ENCODE measurements around the gene ARL2.

Gene ARL2

GRCh38 chr11:65047581-65048422 lies 33.8 kb downstream of the ARL2 start:
- peak; percentile 54 for DNase-seq (ENCODE audit: low spot score)

- DNase-seq (ENCODE audit: low spot score) = no peak
Observed at GRCh38 chr11:65051398-65051858, 37.5 kb downstream of the ARL2 start.

- no peak for DNase-seq (ENCODE audit: low spot score)
Observed at GRCh38 chr11:65053827-65054508, 40.0 kb downstream of the ARL2 start.

DNA sequence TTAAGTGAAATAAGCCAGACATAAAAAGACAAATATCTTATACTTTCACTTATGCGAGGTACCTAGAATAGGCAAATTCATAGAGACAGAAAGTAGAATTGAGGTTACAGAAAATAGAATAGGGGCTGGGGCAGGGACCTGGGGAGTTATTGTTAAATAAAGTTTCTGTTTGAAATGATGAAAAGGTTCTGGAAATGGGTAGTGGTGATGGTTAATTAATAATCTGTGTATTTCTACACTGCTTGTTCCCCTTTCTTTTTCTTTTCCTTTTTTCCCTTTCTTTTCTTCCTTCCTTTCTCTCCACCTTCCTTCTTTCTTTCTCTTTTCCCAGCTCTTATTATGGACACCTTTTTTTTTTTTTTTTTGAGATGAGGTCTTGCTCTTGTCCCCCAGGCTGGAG lies 41.6 kb downstream of the ARL2 start:
- no peak for DNase-seq (ENCODE audit: low spot score)

- DNase-seq (ENCODE audit: low spot score) = no peak
Observed at GRCh38 chr11:65056999-65057398, 43.0 kb downstream of the ARL2 start.

DNA sequence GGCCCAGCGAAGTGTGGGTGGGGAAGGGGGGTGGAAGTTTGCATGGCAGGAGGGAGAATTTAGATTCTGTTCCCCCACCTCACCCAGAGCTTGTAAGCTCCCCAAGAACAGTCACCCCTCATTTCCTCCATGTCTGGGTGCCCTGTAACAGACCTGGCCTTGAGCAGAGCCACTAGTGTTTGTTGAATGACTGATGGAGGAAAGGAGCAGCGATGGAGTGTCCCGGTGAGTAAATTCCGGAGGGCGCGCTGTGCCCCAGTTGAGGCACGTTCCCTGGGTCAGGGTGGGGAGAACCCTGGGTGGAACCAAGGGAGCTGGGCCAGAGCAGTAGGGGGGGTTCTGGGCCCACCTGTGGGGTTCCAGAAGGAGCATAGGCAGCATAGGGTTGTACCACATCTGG lies 43.6 kb downstream of the ARL2 start:
- no peak for DNase-seq (ENCODE audit: low spot score)

- no peak for DNase-seq (ENCODE audit: low spot score)
Observed at GRCh38 chr11:65058012-65058411, 44.1 kb downstream of the ARL2 start.

DNA sequence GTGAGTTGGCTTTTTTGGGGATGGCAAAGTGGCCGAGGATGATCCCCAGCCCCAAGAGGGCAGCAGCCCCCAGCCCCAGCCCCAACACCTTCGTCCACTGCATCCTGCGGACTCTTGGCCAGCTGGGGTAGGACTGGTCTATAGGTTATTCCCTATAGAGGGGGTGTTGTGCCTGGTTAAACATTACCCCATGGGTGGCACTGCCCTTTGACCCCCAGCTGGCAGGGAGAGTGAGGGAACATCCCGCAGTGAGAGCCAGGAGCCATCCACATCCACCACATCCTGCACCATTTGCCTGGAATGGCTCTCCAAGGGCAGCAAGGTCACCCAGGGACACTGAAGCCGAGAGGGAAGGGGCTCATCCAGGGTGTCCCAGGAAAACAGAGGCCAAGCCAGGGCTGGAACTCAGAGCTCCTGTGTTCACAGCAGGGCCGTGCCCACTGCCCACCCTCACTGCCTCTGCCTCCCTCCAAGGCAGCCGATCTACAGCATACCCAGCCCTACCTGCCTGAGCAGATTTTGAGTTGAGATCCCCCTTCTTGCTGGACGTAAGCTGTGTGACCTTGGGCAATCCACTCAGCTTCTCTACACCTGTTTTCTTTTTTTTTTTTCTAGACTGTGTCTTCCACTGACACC lies 44.6 kb downstream of the ARL2 start, which contains the start of gene NAALADL1:
NAALADL1 (minus strand) TSS at position 135 of the 636 bp plus-strand sequence; CDS start at position 103, 32 bp downstream.
- no peak for DNase-seq (ENCODE audit: low spot score)

DNA sequence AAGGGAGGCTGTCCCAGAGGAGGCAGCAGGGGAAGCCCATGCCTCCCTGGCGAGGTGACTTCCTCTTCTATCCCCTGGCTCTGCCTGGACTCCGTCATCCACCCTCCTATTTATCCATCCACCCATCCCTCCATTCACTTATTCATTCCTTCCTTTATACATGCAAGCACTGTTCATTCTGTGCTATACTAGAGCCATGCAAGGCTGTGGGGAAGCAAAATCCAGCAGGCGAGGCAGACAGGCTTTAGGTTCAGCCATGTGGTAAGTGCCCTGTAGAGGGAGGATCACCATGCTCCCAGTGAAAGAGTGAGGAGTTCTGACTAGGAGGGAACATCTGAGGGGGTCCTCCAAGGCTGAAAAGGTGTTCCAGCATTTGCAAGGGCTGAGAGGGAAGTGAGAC lies 45.6 kb downstream of the ARL2 start:
- DNase-seq (ENCODE audit: low spot score) = no peak

DNA sequence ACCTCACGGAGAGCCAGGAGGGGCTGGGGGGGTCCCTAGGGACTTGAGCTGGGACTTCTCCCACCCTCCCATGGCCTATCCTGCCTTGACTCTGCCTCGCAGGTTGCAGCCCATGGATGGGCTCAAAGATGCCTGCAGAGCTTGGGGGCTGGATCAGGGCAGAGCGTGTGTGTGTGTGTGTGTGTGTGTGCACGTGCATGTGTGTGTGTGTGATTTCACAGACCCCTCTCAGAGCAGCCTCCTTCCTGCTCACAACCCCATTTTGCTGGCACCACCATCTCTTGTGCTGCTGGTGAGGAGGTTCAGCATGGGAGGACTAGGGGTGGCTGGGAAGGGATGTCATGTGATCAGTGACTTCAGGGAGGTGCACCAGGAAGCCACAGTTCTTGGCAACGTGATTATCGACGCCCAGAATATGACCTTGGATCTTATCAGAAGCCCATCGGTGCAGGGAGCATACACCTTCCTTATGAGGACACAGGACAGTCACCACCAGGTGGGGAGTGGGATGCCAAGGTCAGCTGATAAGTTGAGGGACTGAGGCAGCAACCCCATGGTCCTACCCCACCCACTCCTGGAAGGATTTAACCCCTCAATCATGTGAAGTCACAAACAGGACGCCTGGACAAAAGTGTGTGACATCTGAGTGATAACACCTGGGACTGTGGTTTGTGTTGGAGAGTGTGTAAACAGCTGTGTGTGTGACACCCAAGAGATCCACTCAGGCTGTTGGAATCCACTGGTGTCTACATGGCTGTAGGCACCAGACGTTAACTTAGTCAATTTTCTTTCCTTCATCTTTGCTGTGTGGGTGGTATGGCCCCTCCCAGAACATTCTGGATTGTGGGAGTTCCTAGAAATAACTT lies 46.2 kb downstream of the ARL2 start:
- DNase-seq (ENCODE audit: low spot score) = no peak

DNA sequence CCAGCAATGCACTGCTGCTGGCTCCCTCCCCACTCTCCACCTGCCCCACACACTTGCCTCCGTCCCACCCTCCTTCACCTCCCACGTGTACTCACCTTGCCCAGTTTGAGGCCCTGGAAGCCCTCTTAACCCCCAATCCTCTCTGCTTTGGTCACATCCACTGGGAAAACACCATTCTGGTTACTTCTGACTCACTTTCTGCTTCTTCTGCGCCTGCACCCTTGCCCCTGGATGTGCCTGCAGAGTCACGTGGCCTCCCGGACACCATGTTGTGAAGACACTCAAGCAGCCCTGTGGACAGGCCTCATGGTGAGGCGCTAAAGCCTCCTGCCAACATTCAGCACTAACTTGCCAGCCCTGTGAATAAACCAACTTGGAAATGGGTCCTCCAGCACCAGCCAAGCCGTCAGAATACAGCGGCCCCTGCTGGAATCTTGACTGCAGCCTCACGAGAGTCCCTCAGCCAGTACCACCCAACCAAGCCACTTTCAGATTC lies 47.0 kb downstream of the ARL2 start:
- DNase-seq (ENCODE audit: low spot score) = no peak

GRCh38 chr11:65063532-65063931 lies 49.6 kb downstream of the ARL2 start:
- no peak for DNase-seq (ENCODE audit: low spot score)

GRCh38 chr11:65064847-65065240 lies 50.9 kb downstream of the ARL2 start:
- DNase-seq (ENCODE audit: low spot score) = no peak

GRCh38 chr11:65065851-65066250 lies 51.9 kb downstream of the ARL2 start:
- no peak for DNase-seq (ENCODE audit: low spot score)

DNA sequence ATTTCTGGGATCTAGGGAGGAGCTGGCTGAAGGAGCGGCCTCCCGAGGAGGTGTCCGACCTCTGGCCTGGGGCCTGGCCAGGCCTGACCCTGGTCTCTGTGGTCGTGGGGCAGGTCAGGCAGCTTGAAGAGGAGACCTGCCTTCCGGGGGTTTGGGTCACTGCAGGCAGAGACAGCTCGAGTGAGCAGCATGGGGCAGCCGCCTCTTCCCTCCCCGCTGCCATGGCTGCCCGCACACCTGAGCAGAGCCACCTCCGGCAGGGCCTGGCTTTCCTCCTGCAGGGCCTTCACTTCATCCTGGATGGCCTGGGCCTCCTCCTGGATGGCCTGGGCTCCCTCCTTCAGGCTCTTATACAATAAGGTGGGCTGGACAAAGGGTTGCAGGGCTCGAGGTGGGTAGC lies 52.4 kb downstream of the ARL2 start:
- no peak for DNase-seq (ENCODE audit: low spot score)

DNA sequence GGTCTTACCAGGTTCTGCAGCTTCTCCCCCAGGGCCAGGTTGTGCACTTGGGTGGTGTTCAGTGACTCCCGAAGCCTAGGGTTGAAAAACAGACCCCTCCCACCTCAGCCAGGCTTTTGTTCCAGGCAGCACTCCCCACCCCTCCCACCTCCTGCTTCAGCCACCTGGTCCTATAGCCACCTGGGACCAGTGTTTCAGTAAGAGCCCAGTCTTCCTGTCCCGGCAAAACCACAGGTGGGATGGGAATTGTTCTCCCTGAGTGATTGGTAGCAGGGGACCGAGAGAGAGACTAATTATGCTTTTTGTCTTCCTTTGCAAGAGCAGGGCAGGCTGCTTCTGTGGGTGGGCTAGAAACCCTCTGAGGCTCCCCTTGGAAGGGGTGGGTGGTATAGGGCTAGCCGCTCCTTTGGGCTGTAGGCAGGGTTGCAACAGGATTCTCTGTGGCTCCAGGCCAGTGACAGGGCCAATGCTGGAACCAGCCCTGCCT lies 52.9 kb downstream of the ARL2 start:
- DNase-seq (ENCODE audit: low spot score) = no peak

DNA sequence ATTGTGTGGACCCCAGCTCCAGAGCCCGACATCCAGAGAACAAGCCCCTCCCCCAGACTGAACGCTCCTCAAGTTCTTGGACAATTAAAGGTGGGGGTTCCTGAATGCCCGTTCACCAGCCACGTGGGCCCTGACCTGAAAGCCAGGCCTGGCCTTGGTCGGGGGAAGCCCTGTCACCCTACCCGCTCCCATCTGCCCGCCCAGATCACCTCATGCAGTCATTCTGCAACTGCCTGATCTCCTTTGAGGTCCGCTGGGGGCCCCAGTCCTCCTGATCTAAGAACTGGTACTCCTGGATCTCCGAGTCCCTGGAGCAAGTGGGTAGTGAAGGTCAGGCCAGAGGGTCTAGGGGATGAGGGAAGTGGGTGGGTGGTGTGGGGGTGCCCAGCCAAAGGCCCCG lies 53.5 kb downstream of the ARL2 start:
- DNase-seq (ENCODE audit: low spot score) = no peak

- DNase-seq (ENCODE audit: low spot score) = no peak
Observed at GRCh38 chr11:65069217-65069616, 55.3 kb downstream of the ARL2 start.
